Measurements from ENCODE around the gene DDX4.
A peak's percentile ranks its signal among the peaks of the same experiment; 100 is the strongest.

The DDX4 gene

DNA sequence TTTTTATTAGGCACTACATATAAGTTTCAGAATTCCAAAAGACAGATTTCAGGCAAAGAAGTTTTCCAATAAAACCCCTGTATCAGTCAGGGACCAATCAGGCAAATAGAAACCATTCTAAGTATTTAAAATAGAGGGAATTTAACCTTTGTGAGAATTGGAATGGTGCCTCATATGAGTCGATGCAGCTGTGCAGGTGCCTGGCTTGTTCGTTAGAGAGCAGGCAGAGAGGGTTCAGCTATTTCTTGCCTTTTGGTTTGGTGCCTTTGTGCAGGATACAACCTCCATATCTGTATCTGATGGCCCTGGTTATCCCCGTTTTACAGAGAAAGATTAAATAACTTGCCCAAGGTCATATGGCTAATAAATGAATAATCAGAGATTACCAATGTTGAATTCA lies 6.0 kb upstream of the DDX4 start:
- no peak for TF ChIP-seq ZNF169 (tag by site-specific recombination; IDR thresholded peaks at IDR 0.05)
- TF ChIP-seq ZNF121 (tag by site-specific recombination; IDR thresholded peaks at IDR 0.05) = no peak
- no peak for TF ChIP-seq BCL11B (tag by site-specific recombination; IDR thresholded peaks at IDR 0.05; ENCODE audit: low read depth)
- TF ChIP-seq TCF7L2 (IDR thresholded peaks at IDR 0.05; ENCODE audit: borderline replicate concordance, low read depth, low read length) = no peak
- Histone ChIP-seq H3K27ac (ENCODE audit: extremely low read depth, low read depth, low read length) (no peak overlapping the region), H3K36me3 (ENCODE audit: control insufficient read depth in 2 of 2, insufficient read depth in 1 of 2, low read length in 2 of 2) (no peaks in the 10 kb centered on the region), H3K4me3 (ENCODE audit: low read depth, low read length) (no peak overlapping the region), H3K4me1 (ENCODE audit: control insufficient read depth, insufficient read depth, low read length) (no peaks in the 10 kb centered on the region), H3K9me3 (ENCODE audit: control insufficient read depth, insufficient read depth, low read depth, low read length) (no peaks in the 10 kb centered on the region)
- ChIA-PET CTCF (interaction anchor here (1.1 kb wide), 1 partner anchor 30 kb away, joined by 3 read pairs; no protein-coding TSS in a partner anchor), POLR2A (no interaction called here)

DNA sequence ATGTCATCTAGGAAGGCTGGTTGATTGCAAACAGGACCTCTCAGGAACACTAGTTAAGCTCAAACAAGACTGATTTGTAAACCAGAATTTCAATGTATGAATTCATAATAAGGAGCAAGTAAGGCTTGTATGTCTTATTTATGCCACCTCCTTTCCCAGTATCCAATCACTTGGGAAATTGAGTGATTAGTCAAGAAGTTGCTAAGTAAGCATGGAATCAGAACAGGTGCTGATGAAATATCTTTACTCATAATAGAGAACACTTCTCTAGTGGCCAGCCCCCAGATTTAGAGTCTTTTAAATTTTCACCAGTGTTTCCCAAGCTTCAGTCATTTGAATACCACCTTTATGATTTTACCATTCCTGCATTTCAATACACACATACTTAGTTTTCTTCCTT lies 5.3 kb upstream of the DDX4 start:
- no peak overlapping the region for H3K27ac ChIP-seq (ENCODE audit: extremely low read depth, low read depth, low read length)
- H3K4me1 ChIP-seq (ENCODE audit: control insufficient read depth, insufficient read depth, low read length) = no peaks in the 10 kb centered on the region
- ChIA-PET CTCF (interaction anchor here (1.1 kb wide), 1 partner anchor 29 kb away, joined by 3 read pairs; no protein-coding TSS in a partner anchor), POLR2A (no interaction called here)
- H3K4me3 ChIP-seq (ENCODE audit: low read depth, low read length) = no peak overlapping the region
- TF ChIP-seq ZNF621 (tag by site-specific recombination; IDR thresholded peaks at IDR 0.05) (no peak), ZNF133 (tag by site-specific recombination; IDR thresholded peaks at IDR 0.05) (no peak), ZBTB8A (tag by site-specific recombination; IDR thresholded peaks at IDR 0.05) (no peak), ZBTB21 (tag by site-specific recombination; IDR thresholded peaks at IDR 0.05) (no peak), ZNF324 (tag by site-specific recombination; IDR thresholded peaks at IDR 0.05) (no peak), ZNF404 (tag by site-specific recombination; IDR thresholded peaks at IDR 0.05) (no peak), ZNF654 (tag by site-specific recombination; IDR thresholded peaks at IDR 0.05; ENCODE audit: low read depth) (no peak), ZSCAN30 (tag by site-specific recombination; IDR thresholded peaks at IDR 0.05) (no peak), ZNF610 (tag by site-specific recombination; IDR thresholded peaks at IDR 0.05; ENCODE audit: borderline replicate concordance) (no peak), KLF10 (tag by site-specific recombination; IDR thresholded peaks at IDR 0.05) (no peak), FEZF1 (tag by site-specific recombination; IDR thresholded peaks at IDR 0.05) (no peak)
- TF ChIP-seq, protein P1, sequence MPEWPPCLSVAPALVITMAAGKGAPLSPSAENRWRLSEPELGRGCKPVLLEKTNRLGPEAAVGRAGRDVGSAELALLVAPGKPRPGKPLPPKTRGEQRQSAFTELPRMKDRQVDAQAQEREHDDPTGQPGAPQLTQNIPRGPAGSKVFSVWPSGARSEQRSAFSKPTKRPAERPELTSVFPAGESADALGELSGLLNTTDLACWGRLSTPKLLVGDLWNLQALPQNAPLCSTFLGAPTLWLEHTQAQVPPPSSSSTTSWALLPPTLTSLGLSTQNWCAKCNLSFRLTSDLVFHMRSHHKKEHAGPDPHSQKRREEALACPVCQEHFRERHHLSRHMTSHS (tag by site-specific recombination; IDR thresholded peaks at IDR 0.05) = no peak
- TF ChIP-seq, protein P2, sequence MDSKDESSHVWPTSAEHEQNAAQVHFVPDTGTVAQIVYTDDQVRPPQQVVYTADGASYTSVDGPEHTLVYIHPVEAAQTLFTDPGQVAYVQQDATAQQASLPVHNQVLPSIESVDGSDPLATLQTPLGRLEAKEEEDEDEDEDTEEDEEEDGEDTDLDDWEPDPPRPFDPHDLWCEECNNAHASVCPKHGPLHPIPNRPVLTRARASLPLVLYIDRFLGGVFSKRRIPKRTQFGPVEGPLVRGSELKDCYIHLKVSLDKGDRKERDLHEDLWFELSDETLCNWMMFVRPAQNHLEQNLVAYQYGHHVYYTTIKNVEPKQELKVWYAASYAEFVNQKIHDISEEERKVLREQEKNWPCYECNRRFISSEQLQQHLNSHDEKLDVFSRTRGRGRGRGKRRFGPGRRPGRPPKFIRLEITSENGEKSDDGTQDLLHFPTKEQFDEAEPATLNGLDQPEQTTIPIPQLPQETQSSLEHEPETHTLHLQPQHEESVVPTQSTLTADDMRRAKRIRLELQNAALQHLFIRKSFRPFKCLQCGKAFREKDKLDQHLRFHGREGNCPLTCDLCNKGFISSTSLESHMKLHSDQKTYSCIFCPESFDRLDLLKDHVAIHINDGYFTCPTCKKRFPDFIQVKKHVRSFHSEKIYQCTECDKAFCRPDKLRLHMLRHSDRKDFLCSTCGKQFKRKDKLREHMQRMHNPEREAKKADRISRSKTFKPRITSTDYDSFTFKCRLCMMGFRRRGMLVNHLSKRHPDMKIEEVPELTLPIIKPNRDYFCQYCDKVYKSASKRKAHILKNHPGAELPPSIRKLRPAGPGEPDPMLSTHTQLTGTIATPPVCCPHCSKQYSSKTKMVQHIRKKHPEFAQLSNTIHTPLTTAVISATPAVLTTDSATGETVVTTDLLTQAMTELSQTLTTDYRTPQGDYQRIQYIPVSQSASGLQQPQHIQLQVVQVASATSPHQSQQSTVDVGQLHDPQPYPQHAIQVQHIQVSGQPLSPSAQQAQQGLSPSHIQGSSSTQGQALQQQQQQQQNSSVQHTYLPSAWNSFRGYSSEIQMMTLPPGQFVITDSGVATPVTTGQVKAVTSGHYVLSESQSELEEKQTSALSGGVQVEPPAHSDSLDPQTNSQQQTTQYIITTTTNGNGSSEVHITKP (tag by site-specific recombination; IDR thresholded peaks at IDR 0.05) = no peak
- no peaks in the 10 kb centered on the region for H3K36me3 ChIP-seq (ENCODE audit: control insufficient read depth in 2 of 2, insufficient read depth in 1 of 2, low read length in 2 of 2)
- no peaks in the 10 kb centered on the region for H3K9me3 ChIP-seq (ENCODE audit: control insufficient read depth, insufficient read depth, low read depth, low read length)

DNA sequence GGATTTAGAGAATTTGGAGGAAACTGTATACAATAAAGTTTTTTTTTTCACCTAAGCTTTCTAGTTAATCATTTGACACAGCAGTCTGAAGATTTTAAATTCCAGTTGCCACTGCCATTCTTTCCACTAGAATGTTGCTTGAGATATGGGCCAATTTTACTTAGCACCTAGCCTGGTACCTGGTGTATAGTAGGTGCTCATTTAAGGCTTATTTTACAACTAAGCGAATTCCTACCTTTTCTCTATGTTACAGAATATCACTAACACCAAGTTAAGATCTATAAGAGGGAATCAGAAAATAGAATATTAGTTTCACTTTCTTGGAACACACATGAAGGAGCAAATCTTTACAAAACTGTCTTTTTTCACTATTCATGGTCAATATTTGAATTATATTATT lies 3.2 kb upstream of the DDX4 start:
- no peaks in the 10 kb centered on the region for H3K4me1 ChIP-seq (ENCODE audit: control insufficient read depth, insufficient read depth, low read length)
- no peak for TF ChIP-seq ZNF776 (tag by site-specific recombination; IDR thresholded peaks at IDR 0.05; ENCODE audit: borderline replicate concordance)
- peak; percentile 92 for TF ChIP-seq ZNF664 (tag by site-specific recombination; IDR thresholded peaks at IDR 0.05)
- H3K27ac ChIP-seq (ENCODE audit: extremely low read depth, low read depth, low read length) = no peak overlapping the region
- H3K4me3 ChIP-seq (ENCODE audit: low read depth, low read length) = no peak overlapping the region
- H3K36me3 ChIP-seq (ENCODE audit: control insufficient read depth in 2 of 2, insufficient read depth in 1 of 2, low read length in 2 of 2) = no peaks in the 10 kb centered on the region
- H3K9me3 ChIP-seq (ENCODE audit: control insufficient read depth, insufficient read depth, low read depth, low read length) = no peaks in the 10 kb centered on the region
- POLR2A ChIA-PET = no interaction called here
- CTCF ChIA-PET = no interaction called here

All from HEK293 (cell line).